HG02885 (cell line): ENCODE measurements around the gene NOD1.
"Not testable (repeated sequence)": the region's sequence is repeated elsewhere in the genome, so short reads cannot be mapped to it uniquely, and the experiment has no call there.

Experiments
- ATAC-seq: cut with Tn5 transposase; IDR thresholded peaks from one replicate; pipeline ENCODE4 v1.9.1; 2021; ENCODE audit warnings: mild to moderate bottlenecking; ENCODE audit not compliant: unreplicated experiment, poor library complexity

The NOD1 gene, protein sequence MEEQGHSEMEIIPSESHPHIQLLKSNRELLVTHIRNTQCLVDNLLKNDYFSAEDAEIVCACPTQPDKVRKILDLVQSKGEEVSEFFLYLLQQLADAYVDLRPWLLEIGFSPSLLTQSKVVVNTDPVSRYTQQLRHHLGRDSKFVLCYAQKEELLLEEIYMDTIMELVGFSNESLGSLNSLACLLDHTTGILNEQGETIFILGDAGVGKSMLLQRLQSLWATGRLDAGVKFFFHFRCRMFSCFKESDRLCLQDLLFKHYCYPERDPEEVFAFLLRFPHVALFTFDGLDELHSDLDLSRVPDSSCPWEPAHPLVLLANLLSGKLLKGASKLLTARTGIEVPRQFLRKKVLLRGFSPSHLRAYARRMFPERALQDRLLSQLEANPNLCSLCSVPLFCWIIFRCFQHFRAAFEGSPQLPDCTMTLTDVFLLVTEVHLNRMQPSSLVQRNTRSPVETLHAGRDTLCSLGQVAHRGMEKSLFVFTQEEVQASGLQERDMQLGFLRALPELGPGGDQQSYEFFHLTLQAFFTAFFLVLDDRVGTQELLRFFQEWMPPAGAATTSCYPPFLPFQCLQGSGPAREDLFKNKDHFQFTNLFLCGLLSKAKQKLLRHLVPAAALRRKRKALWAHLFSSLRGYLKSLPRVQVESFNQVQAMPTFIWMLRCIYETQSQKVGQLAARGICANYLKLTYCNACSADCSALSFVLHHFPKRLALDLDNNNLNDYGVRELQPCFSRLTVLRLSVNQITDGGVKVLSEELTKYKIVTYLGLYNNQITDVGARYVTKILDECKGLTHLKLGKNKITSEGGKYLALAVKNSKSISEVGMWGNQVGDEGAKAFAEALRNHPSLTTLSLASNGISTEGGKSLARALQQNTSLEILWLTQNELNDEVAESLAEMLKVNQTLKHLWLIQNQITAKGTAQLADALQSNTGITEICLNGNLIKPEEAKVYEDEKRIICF

DNA sequence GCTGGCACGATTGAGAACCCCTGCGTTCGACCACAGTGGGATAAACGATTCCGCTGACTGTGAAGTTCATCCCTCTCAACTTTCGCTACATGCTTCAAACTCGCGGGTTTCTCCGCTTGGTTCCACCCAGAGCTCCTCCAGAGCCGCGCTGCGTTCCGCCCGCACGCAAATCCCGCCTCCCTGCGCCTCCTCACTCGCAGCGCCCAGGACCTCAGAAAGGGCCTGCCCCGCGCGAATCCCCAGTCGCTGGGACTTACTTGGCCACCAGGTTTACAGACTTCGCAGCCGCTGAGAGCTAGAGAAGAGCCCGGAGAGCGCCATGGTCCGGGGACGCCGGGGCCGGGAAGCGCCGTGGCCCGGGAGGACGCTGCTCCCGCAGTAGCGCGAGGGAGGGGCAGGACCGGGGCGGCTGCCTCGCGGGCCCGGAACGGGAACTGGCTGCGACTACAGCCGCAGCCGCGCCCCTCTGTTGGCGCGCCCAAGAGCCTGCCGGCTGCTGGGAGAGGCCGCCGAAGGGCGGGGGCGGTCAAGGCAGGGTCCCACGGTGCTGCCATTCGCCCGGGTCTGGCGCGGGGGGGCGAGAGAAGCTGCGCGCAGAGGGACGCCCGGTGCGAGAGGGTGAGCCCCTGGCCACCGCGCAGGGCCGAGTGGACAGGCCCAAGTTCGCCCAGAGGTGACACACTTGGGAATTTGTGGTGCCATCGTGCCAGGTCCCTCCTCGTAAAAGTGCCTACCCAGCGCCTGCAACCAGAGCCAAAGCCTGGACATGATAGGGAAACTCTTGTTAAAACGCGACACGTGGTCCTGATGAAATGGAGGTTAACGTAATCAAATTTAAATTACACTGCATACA lies at the start of gene NOD1:
TSS of gene NOD1 (minus strand) at position 436 of the 853 bp plus-strand sequence. CDS start 21,863 bp downstream, outside the sequence.
- peak; percentile 93 for ATAC-seq

DNA sequence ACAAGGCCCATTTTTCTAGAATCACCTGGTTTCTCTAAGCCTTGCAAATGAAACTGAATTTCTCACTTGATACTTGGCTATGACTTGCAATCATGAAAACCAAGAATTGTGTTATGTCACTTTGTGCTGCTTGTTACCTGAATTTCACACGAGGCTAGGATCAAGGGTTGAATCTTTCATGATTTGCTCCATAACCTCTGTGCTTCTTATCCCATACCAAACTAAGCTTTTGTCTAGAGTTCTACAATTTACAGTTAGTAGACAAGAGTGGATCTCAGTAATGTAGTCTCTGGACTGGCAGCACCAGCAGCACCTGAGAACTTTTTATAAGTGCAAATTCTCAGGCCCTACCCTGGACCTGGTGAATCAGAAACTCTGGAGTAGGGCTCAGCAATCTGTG lies 48.7 kb upstream of the NOD1 start:
- ATAC-seq: not testable (repeated sequence)

DNA sequence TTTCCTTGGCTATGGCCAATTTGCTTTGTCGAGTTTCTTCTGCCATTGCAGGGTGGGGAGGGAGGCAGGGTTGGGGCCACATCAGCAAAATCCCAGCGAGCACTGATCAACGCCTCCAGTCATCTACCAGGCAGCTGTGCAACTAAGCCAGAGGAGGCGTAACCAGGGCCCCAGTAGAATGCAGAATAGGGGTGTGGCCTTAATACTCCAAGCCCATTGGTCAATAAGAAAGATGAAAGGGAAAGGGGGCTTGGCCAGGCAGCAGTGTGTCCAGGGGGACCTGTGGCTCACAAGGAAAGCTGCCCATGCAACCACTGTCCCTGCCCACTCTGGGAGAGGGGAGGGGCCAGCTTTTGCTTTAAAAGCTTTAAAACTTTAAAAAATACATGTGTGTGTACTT lies 47.6 kb upstream of the NOD1 start:
- no peak for ATAC-seq

DNA sequence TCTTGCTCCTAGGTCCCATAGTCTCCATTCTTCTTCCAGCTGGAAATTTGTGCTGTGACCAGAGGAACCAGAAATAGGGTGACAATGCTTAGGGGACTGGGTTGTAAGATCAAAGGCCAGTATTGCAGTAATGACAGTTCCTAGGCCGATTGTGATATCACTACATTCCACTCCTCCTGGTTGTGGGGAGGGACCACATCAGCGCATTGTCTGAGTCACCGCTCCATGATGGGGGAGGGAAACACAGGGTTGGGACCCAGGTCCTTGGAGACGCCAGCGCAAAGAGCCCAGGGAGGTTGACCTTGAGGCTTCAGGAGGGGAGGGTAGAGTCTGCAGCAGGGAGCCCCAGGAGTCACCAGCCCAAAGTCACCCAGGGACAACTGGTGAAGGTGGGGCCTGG lies 46.8 kb upstream of the NOD1 start:
- ATAC-seq: no peak

DNA sequence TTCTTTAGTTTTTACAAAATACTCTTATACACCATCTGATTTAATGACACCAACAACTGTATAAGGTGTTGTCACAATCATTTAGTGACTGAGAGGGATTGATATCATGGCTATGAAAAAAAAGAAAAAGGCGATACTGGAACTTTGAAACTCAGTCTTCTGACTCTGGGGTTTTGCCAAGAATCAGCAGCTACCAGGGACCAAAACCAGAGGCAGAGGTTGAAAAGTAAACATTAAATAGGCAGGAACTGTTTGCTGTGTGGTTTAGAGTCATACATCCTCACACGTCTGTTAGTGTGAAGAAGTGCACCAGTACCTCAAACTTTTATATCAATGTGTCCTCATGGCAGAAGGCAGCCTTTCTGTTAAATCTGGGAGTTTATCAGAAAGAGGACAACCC lies 46.0 kb upstream of the NOD1 start:
- no peak for ATAC-seq

DNA sequence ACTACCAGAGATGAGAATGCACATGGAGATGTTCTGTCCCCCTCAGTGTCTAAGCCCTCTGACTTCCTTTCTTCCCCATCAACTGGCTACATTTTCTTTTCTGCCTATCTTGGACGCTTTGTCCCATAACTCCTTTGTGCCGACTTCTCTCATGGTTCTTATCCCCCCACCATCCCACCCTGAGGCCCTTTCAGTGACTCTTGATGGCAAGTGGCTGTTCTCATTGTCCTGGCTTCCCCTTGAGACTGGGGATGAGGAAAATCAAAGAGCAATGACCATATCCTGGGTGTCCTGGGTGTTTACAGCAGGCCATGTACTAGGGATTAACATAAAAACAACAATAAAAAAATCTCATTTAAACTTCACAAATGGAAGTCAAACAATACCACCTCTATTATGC lies 44.9 kb upstream of the NOD1 start:
- ATAC-seq: no peak

DNA sequence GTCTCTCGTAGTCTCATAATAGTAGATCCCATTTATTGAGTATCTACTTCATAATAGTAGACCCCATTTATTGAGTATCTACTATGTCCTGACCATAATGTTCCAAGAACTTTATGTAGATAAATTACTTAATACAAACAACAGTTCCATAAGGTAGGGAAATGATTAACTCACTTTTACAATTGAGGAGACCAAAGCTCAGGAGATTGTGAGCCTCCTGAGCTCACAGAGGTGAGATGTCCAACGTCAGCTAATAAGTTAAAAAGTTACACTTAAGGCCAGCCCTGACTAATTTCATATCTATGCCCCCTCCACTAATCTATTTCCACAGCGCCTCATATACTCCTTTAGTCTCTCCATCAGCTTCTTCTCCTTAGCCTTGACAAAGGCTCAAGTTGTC lies 43.6 kb upstream of the NOD1 start:
- ATAC-seq: no peak

DNA sequence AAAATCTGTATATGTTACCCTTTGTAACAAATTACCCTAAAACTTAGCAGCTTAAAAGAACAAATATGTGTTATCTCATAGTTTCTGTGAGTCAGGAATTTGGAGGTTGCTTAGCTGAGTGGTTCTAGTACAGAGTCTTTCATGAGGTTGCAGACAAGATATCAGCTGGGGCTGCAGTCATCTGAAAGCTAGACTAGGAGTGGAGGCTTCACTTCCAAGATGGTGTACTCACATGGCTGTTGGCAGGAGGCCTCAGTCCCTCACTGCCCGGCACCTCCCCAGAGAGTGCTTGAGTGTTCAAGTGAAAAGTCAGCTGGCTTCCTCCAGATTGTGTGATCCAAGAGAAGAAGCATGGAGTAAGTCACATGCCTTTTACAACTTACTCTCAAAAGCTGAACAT lies 42.9 kb upstream of the NOD1 start:
- ATAC-seq: no peak

DNA sequence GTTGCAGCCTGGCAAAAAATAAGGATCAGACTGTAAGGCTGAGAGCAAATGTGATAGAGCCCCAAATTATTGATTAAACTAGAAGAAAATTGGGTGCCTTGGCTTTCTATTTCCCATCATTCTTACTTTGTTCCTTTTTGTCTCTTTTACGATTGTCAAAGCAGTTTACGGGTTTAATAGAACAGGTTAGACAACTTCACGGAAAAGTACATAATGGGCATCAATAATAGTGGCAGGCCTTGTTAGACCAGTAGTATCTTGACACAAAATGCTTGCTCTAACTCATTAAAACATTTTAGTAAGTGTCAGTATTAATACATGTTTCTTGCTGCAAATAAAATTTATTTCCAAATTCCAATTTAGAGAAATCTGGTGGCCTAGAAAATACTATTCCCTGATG lies 40.5 kb upstream of the NOD1 start:
- ATAC-seq: no peak

DNA sequence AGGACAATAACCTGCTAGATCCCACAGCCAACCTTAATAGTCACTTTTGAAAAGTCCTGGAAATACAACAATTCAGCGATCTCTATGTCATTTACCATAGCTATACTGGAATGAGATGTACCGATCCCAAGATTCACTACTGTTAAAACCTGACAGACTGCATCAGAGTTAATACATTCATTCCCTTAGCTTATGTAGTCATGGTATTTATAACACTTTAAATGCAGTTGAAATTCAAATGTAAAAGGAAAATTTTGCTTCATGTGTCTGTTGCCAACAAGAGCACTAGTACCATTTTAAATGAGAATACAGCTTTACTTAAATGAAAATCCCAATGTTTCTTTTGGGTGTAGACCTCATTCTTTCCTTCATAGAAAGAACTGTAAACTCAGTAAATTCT lies 37.2 kb upstream of the NOD1 start:
- no peak for ATAC-seq

DNA sequence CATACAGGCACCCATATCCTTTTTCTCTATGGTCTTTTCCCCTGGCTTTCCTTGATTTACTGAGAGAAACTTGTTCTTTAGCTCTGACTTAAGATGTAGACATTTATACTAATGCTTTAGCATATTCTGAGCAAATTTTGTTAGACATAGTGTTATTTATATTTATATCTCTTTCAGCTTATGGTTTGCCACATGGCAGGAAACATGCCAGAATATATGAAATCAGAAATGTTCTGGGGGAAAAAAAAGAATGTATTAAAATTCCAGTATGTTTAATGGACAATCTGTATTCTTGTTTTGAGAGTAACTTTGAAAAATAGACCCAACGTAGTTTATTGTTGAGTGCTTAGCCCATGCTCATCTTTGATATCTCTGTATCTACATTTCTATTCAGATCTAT lies 36.2 kb upstream of the NOD1 start:
- no peak for ATAC-seq

DNA sequence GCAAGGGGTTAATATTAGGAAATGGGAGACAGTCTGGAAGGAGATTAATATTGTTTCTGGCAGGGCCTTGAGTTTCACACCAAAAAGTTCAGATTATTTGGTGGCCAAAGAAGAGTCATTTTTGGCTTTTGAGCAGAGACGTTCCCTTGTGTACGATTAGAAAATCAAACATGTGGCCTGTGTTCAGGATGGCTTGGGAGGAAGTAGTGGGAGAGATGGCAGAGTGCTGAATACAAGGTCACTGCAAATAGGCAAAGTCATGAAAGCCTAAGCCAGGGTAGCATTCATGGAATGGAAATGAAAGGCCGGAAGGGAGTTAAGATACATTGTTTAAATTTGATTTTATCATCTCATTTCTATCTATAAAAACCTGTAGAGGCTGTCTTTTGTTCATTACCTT lies 35.6 kb upstream of the NOD1 start:
- ATAC-seq: no peak

DNA sequence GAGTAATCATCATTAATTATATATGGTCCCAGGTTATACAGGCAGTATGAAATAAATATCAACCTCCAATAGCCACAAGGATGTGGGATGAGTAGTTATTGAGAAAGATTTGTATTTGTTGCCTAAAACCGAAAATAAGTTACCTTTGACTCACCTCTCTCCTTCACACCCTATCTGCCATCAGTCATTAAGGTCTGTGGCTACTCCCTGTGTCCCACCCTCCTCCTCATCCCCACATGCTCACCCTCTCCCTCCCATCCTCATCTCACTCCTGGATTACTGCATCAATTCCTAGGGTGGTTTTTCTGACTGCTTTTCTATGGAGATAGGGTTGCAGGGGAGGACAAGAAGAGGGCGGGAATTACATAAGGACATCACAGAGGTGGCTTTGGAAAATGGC lies 35.2 kb upstream of the NOD1 start:
- no peak for ATAC-seq

DNA sequence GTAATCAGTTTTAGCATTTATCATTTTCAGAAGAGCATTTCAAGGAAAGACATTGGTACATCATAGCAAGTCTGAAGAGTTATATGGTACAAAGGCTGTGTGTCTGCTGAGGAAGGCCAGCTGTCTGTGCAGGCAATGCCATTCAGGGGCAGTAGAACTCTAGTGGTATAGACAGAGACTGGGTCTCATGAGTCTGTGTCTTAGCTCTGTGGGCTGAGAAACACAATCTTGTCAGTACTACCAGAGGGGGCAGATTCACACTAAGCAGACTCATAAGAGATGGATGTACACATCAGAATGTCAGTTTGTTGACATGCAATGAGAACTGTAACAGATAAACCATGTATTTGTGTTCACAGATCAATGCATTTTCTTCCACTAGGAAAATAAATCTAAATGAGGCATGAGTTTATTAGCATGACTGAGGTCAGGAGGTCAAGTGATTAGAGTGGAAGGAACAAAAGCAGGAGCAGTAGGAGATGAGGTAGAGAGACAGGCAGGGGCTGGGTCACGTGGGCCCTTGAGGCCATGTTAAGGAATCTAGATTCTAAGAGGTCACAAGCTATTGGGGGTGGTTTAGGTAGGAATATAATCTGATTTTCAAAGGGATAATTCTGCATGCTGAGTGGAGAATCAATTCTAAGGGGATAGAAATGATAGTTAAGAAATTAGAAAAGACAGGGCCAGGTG lies 33.5 kb upstream of the NOD1 start:
- ATAC-seq: no peak

DNA sequence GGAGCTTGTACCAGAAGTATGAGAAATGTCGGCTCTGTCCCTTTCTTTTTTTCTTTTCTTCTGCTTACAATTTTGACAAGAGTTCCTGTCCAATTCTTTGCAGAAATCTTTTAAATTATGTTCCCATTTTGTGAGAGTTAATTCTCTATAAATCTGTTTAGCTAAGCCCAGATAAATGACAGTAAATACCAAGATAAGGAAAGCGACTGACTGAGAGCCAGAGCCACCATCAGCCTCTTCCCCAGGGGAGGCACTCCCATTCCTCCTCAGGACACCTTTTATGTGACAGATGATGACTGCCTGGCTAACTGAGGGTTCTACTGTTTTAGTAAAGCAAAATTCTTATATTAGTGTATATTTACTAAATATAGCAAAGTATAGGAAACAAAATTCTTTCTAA lies 32.9 kb upstream of the NOD1 start:
- no peak for ATAC-seq

DNA sequence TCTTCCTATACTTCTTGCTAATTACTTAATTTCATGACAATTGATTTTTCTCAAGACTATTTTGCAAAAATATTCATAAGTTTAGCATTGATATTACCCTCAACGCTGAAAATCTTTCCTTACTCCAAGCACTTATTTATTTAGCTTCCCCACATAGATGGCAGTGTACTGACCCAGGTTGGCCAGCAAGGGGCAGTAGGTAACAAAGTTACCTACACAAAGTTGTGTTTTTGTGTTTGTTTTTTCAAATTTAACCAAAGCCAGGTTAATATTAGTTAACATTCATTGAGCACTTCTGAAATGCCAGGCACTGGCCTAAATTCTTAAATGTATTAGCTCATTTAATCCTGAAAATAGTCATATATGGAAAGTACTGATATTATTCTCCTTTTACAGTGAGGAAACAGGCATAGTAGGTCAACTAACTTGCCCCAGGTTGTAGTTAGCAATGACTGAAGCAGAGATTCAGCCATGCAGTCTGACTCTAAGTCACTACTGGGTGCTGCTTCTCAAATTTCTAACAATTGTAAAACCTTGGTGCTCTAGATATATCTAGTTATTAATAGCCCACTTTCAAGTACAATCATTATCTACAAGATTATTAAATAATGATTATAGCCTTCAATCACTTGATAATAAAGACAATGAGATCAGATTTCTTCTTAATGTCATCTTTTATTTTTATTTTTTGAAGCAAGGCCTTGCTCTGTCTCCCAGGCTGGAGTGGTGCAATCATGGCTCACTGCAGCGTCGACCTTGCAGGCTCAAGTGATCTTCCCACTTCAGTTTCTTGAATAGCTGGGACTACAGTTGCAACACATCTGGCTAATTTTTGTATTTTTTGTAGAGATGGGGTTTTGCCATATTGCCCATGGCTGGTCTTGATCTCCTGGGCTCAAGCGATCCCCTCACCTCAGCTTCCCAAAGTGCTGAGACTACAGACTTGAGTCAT lies 31.8 kb upstream of the NOD1 start:
- peak; percentile 65 for ATAC-seq

DNA sequence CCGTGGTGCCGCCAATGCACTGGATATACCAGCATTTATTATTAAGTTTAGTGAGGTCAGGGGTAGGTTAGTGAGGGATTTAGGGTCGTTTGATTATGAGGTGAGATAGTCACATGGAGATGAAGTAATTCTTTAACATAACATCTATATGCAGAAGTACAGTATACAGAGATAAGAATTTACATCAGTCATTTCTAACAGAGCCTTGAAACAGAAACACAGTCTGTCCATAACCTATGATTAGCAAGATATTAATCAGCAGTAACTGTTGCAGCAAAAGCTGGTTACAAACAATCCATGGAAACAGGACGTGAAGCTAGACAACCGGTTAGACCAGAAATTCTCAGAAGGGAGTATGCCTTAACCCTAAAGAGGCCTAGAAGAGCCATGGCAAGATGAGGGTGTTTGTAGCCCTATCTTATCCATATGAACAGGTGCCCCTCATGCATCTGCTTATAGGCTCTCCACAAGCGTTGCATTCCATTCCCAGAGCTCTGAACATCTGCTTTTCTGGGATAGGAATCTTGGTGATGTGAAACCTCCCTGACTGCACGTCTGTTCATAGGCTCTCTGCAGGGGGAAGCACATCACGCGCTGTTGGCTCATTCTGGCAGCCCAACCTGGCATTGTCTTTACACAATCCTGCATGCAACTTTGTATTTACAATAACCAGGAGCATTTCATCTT lies 30.7 kb upstream of the NOD1 start:
- not testable (repeated sequence) for ATAC-seq

DNA sequence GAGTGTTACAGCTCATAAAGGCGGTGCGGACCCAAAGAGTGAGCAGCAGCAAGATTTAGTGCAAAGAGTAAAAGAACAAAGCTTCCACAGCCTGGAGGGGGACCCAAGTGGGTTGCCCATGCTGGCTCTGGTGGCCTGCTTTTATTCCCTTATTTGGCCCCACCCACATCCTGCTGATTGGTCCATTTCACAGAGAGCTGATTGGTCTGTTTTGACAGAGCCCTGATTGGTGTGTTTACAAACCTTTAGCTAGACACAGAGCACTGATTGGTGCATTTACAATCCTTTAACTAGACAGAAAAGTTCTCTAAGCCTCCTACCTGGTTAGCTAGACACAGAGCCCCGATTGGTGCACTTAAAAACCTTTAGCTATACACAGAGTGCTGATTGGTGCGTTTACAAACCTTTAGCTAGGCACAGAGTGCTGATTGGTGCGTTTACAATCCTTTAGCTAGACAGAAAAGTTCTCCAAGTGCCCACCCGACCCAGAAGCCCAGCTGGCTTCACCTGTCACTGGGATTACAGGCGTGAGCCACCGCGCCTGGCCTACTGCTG lies 28.8 kb upstream of the NOD1 start:
- ATAC-seq: not testable (repeated sequence)
